Activated CD4-positive, alpha-beta T cell treated with anti-CD3 and anti-CD28 coated beads, Interleukin-2, amount 50 U/mL, for 48 hours (primary cell): Measurements from ENCODE around the gene FHL5.
"Not testable (repeated sequence)": the region's sequence is repeated elsewhere in the genome, so short reads cannot be mapped to it uniquely, and the experiment has no call there.

Experiments
- DNase-seq, 2 experiments: peaks; one replicate each; pipeline ENCODE4 v3.0.0-alpha.2; 2020

Gene FHL5

GRCh38 chr6:96611342-96611991 lies 48.5 kb downstream of the FHL5 start:
- DNase-seq, result no peak

- no peak for DNase-seq
Observed at GRCh38 chr6:96613291-96613999, 50.5 kb downstream of the FHL5 start.

DNA sequence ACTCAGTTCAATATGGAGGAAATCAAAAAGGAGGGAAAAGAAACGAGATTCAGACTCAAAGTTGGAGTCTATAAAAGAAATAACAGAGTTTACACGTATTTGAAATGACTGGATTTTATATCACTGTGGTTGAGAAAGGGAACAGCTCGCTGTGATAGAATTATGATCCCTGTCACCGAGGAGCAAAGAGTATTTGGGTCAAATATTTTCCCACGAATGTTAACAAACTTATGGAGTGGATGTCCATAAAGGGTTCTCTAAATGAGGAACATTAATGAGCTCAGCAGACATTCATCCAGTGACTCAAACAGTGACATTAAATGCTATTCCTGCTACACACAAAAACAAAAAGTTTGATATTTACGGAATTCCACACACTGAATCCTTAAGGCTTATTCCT lies 57.9 kb downstream of the FHL5 start:
- no peak for DNase-seq

DNA sequence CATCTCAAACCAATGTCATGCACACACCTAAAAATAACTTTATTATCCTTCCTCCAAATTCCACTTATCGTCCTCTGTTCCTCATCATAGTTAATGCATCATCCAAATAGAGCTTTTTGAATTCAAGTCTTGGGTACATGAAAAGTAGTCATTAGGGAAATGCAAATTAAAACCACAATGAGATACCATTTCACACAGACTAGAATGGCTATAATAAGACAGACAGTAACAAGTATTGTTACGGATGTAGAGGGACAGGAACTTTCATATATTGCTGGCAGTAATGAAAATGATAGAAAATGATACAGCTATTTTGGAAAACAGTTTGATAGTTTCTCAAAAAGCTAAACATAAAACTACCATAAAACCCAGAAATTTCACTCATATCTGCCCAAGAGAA lies 59.1 kb downstream of the FHL5 start:
- no peak for DNase-seq

DNA sequence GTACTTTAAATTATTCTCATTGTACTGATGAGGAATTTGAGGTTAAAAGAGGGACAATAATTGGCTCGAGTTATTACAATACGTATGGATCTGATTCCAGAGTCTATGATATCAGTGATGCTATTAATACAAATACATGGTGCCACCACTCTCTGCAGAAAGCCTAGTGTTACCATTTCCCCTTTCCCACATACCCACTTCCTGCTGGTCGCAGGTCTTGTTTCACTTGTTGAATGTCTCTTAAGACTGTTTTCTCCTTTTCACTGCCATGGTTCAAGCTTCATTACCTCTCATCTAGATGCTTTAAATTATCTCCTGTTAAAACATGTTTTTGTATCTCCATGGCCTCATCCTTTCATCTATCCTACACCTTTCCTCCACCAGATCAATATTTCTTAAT lies 62.0 kb downstream of the FHL5 start:
- DNase-seq, result no peak

GRCh38 chr6:96626759-96627364 lies 63.9 kb downstream of the FHL5 start:
- no peak for DNase-seq

- DNase-seq, result no peak
Observed at GRCh38 chr6:96631248-96631647, 68.3 kb downstream of the FHL5 start.

- DNase-seq, result not testable (repeated sequence)
Observed at GRCh38 chr6:96637979-96638378, 75.1 kb downstream of the FHL5 start.

DNA sequence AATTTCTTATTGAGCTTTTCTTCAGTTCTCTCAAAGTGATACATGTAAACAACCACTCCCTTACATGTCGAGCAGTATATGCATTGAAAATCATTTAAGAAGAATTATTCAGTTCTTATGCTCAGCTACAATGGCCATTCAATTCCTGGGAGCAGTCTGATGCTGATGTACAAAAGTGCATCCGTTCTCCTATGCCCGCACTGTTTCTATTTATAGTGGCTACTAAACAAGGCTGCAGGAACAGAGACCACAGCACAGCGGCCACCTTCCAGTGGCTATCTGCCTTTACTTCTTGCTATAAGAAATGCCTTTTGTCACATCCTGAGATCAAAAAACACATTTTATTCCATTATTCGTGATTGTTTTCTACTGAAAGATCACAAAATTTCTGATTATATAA lies 82.2 kb downstream of the FHL5 start:
- no peak for DNase-seq

DNA sequence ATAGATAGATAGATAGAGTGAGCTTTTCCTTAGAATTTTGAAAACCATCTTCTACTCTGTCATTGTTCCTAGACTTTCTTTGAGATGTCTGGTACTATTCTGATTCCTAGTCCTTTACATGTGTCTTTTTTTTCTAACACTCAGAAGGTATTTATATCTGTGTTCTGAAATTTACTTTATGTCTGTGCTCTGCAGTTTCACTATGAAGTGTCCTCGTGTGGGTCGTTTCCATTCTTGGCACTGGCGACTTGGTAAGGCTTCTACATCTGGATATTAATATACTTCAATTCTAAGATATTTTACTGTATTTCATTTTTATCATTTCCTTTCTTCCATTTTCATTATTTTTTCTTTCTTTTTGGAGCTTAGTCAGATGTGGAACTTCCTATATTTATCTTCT lies 87.0 kb downstream of the FHL5 start:
- no peak for DNase-seq

GRCh38 chr6:96651816-96652215 lies 88.9 kb downstream of the FHL5 start:
- DNase-seq, result no peak

- DNase-seq, result no peak
Observed at GRCh38 chr6:96652552-96652951, 89.6 kb downstream of the FHL5 start.

GRCh38 chr6:96653181-96653580 lies 90.3 kb downstream of the FHL5 start:
- no peak for DNase-seq

DNA sequence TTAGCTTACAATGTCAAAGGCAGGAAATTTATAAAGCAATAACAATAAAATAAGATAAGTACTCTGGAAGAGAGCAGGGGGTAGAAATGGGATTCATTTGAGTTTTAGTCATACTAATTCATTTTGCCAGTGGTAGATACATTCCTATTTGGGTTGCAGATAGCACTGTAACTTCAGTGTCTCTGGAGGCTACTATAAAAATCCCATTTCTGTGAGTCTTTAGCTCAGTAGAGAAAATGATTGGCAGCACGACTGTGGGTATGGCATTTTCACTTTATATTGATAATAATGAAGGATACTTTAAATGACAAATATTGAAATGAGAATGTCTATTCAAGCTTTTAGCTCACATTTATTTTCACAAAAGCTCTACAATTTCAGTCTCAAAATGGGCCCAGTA lies 93.6 kb downstream of the FHL5 start:
- no peak for DNase-seq

- no peak for DNase-seq
Observed at GRCh38 chr6:96657344-96657743, 94.4 kb downstream of the FHL5 start.

DNA sequence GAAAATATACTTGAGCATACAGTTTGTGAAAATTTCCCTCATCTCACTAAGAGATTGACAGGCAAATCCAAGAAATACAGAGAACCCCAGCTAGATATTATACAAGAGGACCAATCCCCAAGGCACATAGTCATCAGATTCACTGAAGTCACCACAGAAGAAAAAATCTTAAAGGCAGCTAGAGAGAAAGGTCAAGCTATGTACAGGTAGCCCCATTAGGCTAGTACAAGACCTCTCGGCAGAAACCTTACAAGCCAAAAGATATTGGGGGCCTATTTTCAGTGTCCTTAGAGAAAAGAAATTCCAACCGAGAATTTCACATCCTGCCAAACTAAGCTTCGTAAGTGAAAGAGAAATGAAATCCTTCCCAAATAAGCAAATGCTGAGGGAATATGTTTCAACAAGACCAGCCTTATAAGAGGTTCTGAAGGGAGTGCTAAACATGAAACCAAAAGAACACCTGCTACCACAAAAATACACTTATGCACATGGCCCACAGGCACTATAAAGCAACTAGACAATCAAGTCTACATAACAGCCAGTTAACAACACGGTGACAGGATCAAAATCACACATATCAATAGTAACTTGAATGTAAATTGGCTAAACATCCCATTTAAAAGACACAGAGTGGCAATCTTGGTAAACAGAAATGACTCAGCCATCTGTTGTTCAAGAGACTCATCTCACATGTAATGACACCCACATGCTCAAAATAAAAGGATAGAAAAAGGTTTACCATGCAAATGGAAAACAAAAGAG lies 96.3 kb downstream of the FHL5 start:
- DNase-seq, result no peak
